ENCODE results near the gene ZMYM4. TPM values are rescaled to one million over a fixed set of nuclear protein-coding genes. Genes with fewer than 3 reads are reported as not detected.

Gene ZMYM4
- polyA plus RNA-seq, 1 of the 3 experiments (the other 2 are of a cell fraction) = 12.2 TPM

DNA sequence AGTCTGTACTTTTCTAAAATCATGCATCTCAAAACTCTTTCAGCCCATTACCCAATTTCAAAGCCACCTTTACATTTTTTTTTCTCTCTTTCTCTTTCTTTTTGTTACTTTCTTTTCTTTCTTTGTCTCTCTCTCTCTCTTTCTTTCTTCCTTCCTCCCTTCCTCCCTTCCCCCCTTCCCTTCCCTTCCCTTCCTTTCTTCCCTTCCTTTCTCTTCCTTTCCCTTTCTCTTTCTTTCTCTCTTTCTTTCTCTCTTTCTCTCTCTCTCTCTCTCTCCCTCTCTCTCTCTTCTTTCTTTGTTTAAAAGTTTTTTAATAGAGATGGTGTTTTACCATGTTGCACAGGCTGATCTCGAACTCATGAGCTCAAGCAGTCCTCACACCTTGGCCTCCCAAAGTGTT is 11.5 kb downstream of the ZMYM4 start:
- Histone ChIP-seq H3K27ac (ENCODE audit: low read depth in 2 of 2, low read length in 1 of 2) (no peak overlapping the region), H3K4me1 (ENCODE audit: control insufficient read depth in 1 of 2, insufficient read depth in 2 of 2, low read depth in 1 of 2, low read length in 1 of 2) (no peaks in the 10 kb centered on the region), H4K20me1 (ENCODE audit: insufficient read depth) (no peaks in the 10 kb centered on the region; the same call in 1 of the 2 replicates), H3K9me2 (no peaks in the 10 kb centered on the region), H3K9me3 (no peaks in the 10 kb centered on the region), H3K4me2 (no peak overlapping the region), H3K9ac (no peak overlapping the region), H3K27me3 (ENCODE audit: insufficient read depth) (no peaks in the 10 kb centered on the region), H2AFZ (ENCODE audit: low read depth) (no peak overlapping the region), H3K36me3 (replicated peaks in 1 of 2; ENCODE audit: control insufficient read depth in 1 of 2, insufficient read depth in 2 of 2, low read length in 1 of 2) (peaks cover 3 to 30% of the 10 kb centered on the region in 2 experiments), H3K4me3 (ENCODE audit: low read depth in 2 of 2, low read length in 1 of 2) (no peak overlapping the region), H3K79me2 (ENCODE audit: insufficient read depth) (peaks cover 97% of the 10 kb centered on the region), H3F3A (replicated peaks; ENCODE audit: insufficient read depth) (no peaks in the 10 kb centered on the region)
- no peak for DNase-seq
- TF ChIP-seq ELF1 (IDR thresholded peaks at IDR 0.05) (no peak), SIN3A (IDR thresholded peaks at IDR 0.05; ENCODE audit: borderline replicate concordance, low read depth, low read length) (no peak), RFX5 (IDR thresholded peaks at IDR 0.05; ENCODE audit: low read length) (no peak), SMC3 (IDR thresholded peaks at IDR 0.05; ENCODE audit: low read depth, low read length) (no peak), NFIC (IDR thresholded peaks at IDR 0.05; ENCODE audit: borderline replicate concordance) (no peak), JUND (IDR thresholded peaks at IDR 0.05) (no peak), FOSL2 (IDR thresholded peaks at IDR 0.05; ENCODE audit: borderline replicate concordance, low read depth) (no peak), MEF2A (IDR thresholded peaks at IDR 0.05; ENCODE audit: borderline replicate concordance, low read depth) (no peak)
- TF ChIP-seq, protein P1, sequence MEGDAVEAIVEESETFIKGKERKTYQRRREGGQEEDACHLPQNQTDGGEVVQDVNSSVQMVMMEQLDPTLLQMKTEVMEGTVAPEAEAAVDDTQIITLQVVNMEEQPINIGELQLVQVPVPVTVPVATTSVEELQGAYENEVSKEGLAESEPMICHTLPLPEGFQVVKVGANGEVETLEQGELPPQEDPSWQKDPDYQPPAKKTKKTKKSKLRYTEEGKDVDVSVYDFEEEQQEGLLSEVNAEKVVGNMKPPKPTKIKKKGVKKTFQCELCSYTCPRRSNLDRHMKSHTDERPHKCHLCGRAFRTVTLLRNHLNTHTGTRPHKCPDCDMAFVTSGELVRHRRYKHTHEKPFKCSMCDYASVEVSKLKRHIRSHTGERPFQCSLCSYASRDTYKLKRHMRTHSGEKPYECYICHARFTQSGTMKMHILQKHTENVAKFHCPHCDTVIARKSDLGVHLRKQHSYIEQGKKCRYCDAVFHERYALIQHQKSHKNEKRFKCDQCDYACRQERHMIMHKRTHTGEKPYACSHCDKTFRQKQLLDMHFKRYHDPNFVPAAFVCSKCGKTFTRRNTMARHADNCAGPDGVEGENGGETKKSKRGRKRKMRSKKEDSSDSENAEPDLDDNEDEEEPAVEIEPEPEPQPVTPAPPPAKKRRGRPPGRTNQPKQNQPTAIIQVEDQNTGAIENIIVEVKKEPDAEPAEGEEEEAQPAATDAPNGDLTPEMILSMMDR (IDR thresholded peaks at IDR 0.05) = no peak
- TF ChIP-seq, protein P2, sequence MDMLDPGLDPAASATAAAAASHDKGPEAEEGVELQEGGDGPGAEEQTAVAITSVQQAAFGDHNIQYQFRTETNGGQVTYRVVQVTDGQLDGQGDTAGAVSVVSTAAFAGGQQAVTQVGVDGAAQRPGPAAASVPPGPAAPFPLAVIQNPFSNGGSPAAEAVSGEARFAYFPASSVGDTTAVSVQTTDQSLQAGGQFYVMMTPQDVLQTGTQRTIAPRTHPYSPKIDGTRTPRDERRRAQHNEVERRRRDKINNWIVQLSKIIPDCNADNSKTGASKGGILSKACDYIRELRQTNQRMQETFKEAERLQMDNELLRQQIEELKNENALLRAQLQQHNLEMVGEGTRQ (IDR thresholded peaks at IDR 0.05; ENCODE audit: borderline replicate concordance, low read depth, low read length) = no peak
- TF ChIP-seq, protein P3, sequence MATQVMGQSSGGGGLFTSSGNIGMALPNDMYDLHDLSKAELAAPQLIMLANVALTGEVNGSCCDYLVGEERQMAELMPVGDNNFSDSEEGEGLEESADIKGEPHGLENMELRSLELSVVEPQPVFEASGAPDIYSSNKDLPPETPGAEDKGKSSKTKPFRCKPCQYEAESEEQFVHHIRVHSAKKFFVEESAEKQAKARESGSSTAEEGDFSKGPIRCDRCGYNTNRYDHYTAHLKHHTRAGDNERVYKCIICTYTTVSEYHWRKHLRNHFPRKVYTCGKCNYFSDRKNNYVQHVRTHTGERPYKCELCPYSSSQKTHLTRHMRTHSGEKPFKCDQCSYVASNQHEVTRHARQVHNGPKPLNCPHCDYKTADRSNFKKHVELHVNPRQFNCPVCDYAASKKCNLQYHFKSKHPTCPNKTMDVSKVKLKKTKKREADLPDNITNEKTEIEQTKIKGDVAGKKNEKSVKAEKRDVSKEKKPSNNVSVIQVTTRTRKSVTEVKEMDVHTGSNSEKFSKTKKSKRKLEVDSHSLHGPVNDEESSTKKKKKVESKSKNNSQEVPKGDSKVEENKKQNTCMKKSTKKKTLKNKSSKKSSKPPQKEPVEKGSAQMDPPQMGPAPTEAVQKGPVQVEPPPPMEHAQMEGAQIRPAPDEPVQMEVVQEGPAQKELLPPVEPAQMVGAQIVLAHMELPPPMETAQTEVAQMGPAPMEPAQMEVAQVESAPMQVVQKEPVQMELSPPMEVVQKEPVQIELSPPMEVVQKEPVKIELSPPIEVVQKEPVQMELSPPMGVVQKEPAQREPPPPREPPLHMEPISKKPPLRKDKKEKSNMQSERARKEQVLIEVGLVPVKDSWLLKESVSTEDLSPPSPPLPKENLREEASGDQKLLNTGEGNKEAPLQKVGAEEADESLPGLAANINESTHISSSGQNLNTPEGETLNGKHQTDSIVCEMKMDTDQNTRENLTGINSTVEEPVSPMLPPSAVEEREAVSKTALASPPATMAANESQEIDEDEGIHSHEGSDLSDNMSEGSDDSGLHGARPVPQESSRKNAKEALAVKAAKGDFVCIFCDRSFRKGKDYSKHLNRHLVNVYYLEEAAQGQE (IDR thresholded peaks at IDR 0.05; ENCODE audit: low read depth, low read length) = no peak
- TF ChIP-seq, protein P4, sequence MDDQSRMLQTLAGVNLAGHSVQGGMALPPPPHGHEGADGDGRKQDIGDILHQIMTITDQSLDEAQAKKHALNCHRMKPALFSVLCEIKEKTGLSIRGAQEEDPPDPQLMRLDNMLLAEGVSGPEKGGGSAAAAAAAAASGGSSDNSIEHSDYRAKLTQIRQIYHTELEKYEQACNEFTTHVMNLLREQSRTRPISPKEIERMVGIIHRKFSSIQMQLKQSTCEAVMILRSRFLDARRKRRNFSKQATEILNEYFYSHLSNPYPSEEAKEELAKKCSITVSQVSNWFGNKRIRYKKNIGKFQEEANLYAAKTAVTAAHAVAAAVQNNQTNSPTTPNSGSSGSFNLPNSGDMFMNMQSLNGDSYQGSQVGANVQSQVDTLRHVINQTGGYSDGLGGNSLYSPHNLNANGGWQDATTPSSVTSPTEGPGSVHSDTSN (IDR thresholded peaks at IDR 0.05) = no peak
- POLR2A ChIA-PET = no interaction called here
- WGBS (ENCODE audit: low lambda C conversion rate) = 92% methylated on average over 1 of the region's 1 CpG
- CTCF ChIA-PET = interaction anchor here (0.6 kb wide), 1 partner anchor 83 kb away, joined by 3 read pairs; no protein-coding TSS in a partner anchor
